ENCODE data around the gene TCEAL7. TPM values are rescaled to one million over a fixed set of nuclear protein-coding genes. Genes with fewer than 3 reads are reported as not detected.
"Not testable (repeated sequence)": the region's sequence is repeated elsewhere in the genome, so short reads cannot be mapped to it uniquely, and the experiment has no call there.

The TCEAL7 gene
- not detected in 2 replicates for total RNA-seq

- Mint-ChIP-seq H3K9me3 (no peaks in the 10 kb centered on the region), H3K27me3 (ENCODE audit: low read depth) (peaks cover 13% of the 10 kb centered on the region), H3K36me3 (ENCODE audit: low read depth) (no peaks in the 10 kb centered on the region), H3K27ac (no peak within 1 kb of the TSS), H3K4me3 (ENCODE audit: low read depth) (no peak within 1 kb of the TSS), H3K4me1 (ENCODE audit: low read depth) (peaks cover 4% of the 10 kb centered on the region)
- intact Hi-C loops (cut with micrococcal nuclease): no loop called here
- DNase-seq (ENCODE audit: low spot score): no peak
Observed at GRCh38 chrX:103329991-103330390, at the start of gene TCEAL7. Gene TCEAL7 (plus strand): TSS chrX:103330239. CDS start chrX:103331404, 1,165 bp downstream.

GRCh38 chrX:103293118-103293517, 36.9 kb upstream of the TCEAL7 start:
- H3K36me3 Mint-ChIP-seq (ENCODE audit: low read depth): no peaks in the 10 kb centered on the region
- H3K27me3 Mint-ChIP-seq (ENCODE audit: low read depth): peaks cover 5% of the 10 kb centered on the region
- no peaks in the 10 kb centered on the region for H3K4me1 Mint-ChIP-seq (ENCODE audit: low read depth)
- no peaks in the 10 kb centered on the region for H3K9me3 Mint-ChIP-seq
- H3K27ac Mint-ChIP-seq: no peak overlapping the region
- no peak overlapping the region for H3K4me3 Mint-ChIP-seq (ENCODE audit: low read depth)
- no peak for DNase-seq (ENCODE audit: low spot score)
- intact Hi-C loops (cut with micrococcal nuclease): no loop called here

- Mint-ChIP-seq H3K4me1 (ENCODE audit: low read depth) (peaks cover 3% of the 10 kb centered on the region), H3K4me3 (ENCODE audit: low read depth) (no peak overlapping the region), H3K36me3 (ENCODE audit: low read depth) (no peaks in the 10 kb centered on the region), H3K27ac (no peak overlapping the region), H3K9me3 (no peaks in the 10 kb centered on the region), H3K27me3 (ENCODE audit: low read depth) (no peaks in the 10 kb centered on the region)
- DNase-seq (ENCODE audit: low spot score): no peak
- intact Hi-C loops (cut with micrococcal nuclease): no loop called here
Observed at GRCh38 chrX:103304705-103305104, 25.3 kb upstream of the TCEAL7 start.

GRCh38 chrX:103305666-103306065, 24.4 kb upstream of the TCEAL7 start:
- H3K27me3 Mint-ChIP-seq (ENCODE audit: low read depth); DNase-seq (ENCODE audit: low spot score); H3K36me3 Mint-ChIP-seq (ENCODE audit: low read depth); H3K4me1 Mint-ChIP-seq (ENCODE audit: low read depth); H3K9me3 Mint-ChIP-seq; intact Hi-C loops (cut with micrococcal nuclease); H3K27ac Mint-ChIP-seq; H3K4me3 Mint-ChIP-seq (ENCODE audit: low read depth): not testable (repeated sequence)

GRCh38 chrX:103309860-103310554, 20.0 kb upstream of the TCEAL7 start:
- H3K36me3 Mint-ChIP-seq (ENCODE audit: low read depth): no peaks in the 10 kb centered on the region
- intact Hi-C loops (cut with micrococcal nuclease): no loop called here
- no peaks in the 10 kb centered on the region for H3K9me3 Mint-ChIP-seq
- H3K4me3 Mint-ChIP-seq (ENCODE audit: low read depth): no peak overlapping the region
- no peak for DNase-seq (ENCODE audit: low spot score)
- H3K27me3 Mint-ChIP-seq (ENCODE audit: low read depth): no peaks in the 10 kb centered on the region
- peaks cover 4% of the 10 kb centered on the region for H3K4me1 Mint-ChIP-seq (ENCODE audit: low read depth)
- no peak overlapping the region for H3K27ac Mint-ChIP-seq

GRCh38 chrX:103310555-103311398, 19.3 kb upstream of the TCEAL7 start, which contains the start of gene BEX2:
Gene BEX2 (minus strand): TSS chrX:103310990. CDS start chrX:103309976, 1,014 bp downstream.
- H3K27ac Mint-ChIP-seq: no peak within 1 kb of the TSS
- intact Hi-C loops (cut with micrococcal nuclease): no loop called here
- no peaks in the 10 kb centered on the region for H3K27me3 Mint-ChIP-seq (ENCODE audit: low read depth)
- H3K36me3 Mint-ChIP-seq (ENCODE audit: low read depth): no peaks in the 10 kb centered on the region
- H3K4me3 Mint-ChIP-seq (ENCODE audit: low read depth): peak within 1 kb of the TSS; percentile 72
- DNase-seq (ENCODE audit: low spot score): peak; percentile 65
- H3K9me3 Mint-ChIP-seq: no peaks in the 10 kb centered on the region
- H3K4me1 Mint-ChIP-seq (ENCODE audit: low read depth): peaks cover 4% of the 10 kb centered on the region

- peak overlapping the region; percentile 72 for H3K4me3 Mint-ChIP-seq (ENCODE audit: low read depth)
- no peak for DNase-seq (ENCODE audit: low spot score)
Observed at GRCh38 chrX:103311399-103311780, 18.6 kb upstream of the TCEAL7 start.

GRCh38 chrX:103330681-103331288, 746 bp downstream of the TCEAL7 start:
- H3K36me3 Mint-ChIP-seq (ENCODE audit: low read depth): no peaks in the 10 kb centered on the region
- H3K27me3 Mint-ChIP-seq (ENCODE audit: low read depth): peaks cover 13% of the 10 kb centered on the region
- no peak overlapping the region for H3K4me3 Mint-ChIP-seq (ENCODE audit: low read depth)
- H3K27ac Mint-ChIP-seq: no peak overlapping the region
- intact Hi-C loops (cut with micrococcal nuclease): no loop called here
- peaks cover 4% of the 10 kb centered on the region for H3K4me1 Mint-ChIP-seq (ENCODE audit: low read depth)
- no peak for DNase-seq (ENCODE audit: low spot score)
- no peaks in the 10 kb centered on the region for H3K9me3 Mint-ChIP-seq

More at GRCh38 chrX:103311399-103311780, 18.6 kb upstream of the TCEAL7 start:
- intact Hi-C loops (cut with micrococcal nuclease): no loop called here
- no peak overlapping the region for H3K27ac Mint-ChIP-seq
- H3K9me3 Mint-ChIP-seq: no peaks in the 10 kb centered on the region
- H3K4me1 Mint-ChIP-seq (ENCODE audit: low read depth): peaks cover 4% of the 10 kb centered on the region
- H3K36me3 Mint-ChIP-seq (ENCODE audit: low read depth): no peaks in the 10 kb centered on the region
- no peaks in the 10 kb centered on the region for H3K27me3 Mint-ChIP-seq (ENCODE audit: low read depth)

GRCh38 chrX:103338663-103339062, 8.6 kb downstream of the TCEAL7 start:
- no peaks in the 10 kb centered on the region for H3K36me3 Mint-ChIP-seq (ENCODE audit: low read depth)
- H3K4me3 Mint-ChIP-seq (ENCODE audit: low read depth): no peak overlapping the region
- H3K27ac Mint-ChIP-seq: no peak overlapping the region
- peaks cover 4% of the 10 kb centered on the region for H3K27me3 Mint-ChIP-seq (ENCODE audit: low read depth)
- DNase-seq (ENCODE audit: low spot score): no peak
- no peaks in the 10 kb centered on the region for H3K9me3 Mint-ChIP-seq
- no peaks in the 10 kb centered on the region for H3K4me1 Mint-ChIP-seq (ENCODE audit: low read depth)
- intact Hi-C loops (cut with micrococcal nuclease): no loop called here

GRCh38 chrX:103343105-103343504, 13.1 kb downstream of the TCEAL7 start:
- Mint-ChIP-seq H3K4me1 (ENCODE audit: low read depth) (no peaks in the 10 kb centered on the region), H3K9me3 (no peaks in the 10 kb centered on the region), H3K27ac (no peak overlapping the region), H3K4me3 (ENCODE audit: low read depth) (no peak overlapping the region), H3K27me3 (ENCODE audit: low read depth) (peaks cover 2% of the 10 kb centered on the region), H3K36me3 (ENCODE audit: low read depth) (no peaks in the 10 kb centered on the region)
- no peak for DNase-seq (ENCODE audit: low spot score)
- intact Hi-C loops (cut with micrococcal nuclease): loop anchor here (1.0 kb wide), 1 partner anchor 121 kb away; no protein-coding TSS in a partner anchor

- intact Hi-C loops (cut with micrococcal nuclease): no loop called here
- Mint-ChIP-seq H3K27me3 (ENCODE audit: low read depth) (peaks cover 2% of the 10 kb centered on the region), H3K36me3 (ENCODE audit: low read depth) (no peaks in the 10 kb centered on the region), H3K4me1 (ENCODE audit: low read depth) (no peaks in the 10 kb centered on the region), H3K4me3 (ENCODE audit: low read depth) (no peak overlapping the region), H3K27ac (no peak overlapping the region), H3K9me3 (no peaks in the 10 kb centered on the region)
- DNase-seq (ENCODE audit: low spot score): no peak
Observed at GRCh38 chrX:103344606-103345005, 14.6 kb downstream of the TCEAL7 start.

- intact Hi-C loops (cut with micrococcal nuclease): no loop called here
- Mint-ChIP-seq H3K9me3 (no peaks in the 10 kb centered on the region), H3K27ac (no peak overlapping the region), H3K36me3 (ENCODE audit: low read depth) (no peaks in the 10 kb centered on the region), H3K27me3 (ENCODE audit: low read depth) (peaks cover 2% of the 10 kb centered on the region), H3K4me3 (ENCODE audit: low read depth) (no peak overlapping the region), H3K4me1 (ENCODE audit: low read depth) (no peaks in the 10 kb centered on the region)
- DNase-seq (ENCODE audit: low spot score): no peak
Observed at GRCh38 chrX:103347682-103348397, 17.8 kb downstream of the TCEAL7 start.

Measured in activated T-helper 2 cell treated with anti-CD3 and anti-CD28 coated beads, Interferon-gamma antibody, Interleukin-2, Interleukin-4, amounts not matched to agents 10 μg/mL and 5 μg/mL and 100 μg/mL, durations not matched to agents 14 hours and 24 hours and 36 hours (primary cell).